Measurements from ENCODE around the gene FGF12.

DNA sequence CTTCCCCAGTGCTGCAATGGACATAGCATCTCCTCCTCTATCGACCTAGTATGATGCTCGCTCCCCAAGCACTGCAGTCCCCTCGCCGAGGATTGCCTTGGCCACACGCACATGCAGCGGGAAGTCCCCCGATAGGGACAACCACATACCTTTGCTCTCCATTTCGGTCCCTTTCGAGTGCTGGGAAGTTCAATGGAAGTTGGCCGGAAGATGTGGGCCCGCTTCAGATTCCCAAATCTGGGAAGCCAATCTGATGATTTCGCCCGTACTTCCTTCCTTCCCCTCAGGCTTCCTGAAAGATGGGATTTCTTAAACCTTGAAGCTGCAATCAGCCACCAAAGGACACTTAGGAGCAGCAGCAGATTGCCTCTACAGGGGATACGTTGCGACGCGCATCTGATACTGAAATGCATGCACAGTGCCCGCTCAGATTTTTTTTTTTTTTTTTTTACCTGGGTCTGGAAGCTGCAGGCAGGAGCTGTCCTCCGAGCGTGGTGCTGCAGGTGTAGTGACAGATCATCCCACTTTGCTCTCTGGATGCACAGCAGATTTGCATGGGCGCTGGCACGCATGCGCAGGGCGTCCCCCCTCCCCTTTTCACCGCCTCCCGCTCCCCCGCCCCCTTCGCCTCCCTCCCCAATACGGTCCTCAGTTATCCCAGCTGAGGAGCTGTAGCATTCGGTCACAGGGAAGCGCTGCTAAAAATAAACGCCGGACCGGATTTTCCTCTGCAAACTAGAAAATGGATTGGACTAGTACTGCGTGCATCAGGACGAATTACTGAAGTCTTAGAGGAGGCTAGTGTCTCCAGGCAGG is at the start of gene FGF12:
- TF ChIP-seq, protein P1, sequence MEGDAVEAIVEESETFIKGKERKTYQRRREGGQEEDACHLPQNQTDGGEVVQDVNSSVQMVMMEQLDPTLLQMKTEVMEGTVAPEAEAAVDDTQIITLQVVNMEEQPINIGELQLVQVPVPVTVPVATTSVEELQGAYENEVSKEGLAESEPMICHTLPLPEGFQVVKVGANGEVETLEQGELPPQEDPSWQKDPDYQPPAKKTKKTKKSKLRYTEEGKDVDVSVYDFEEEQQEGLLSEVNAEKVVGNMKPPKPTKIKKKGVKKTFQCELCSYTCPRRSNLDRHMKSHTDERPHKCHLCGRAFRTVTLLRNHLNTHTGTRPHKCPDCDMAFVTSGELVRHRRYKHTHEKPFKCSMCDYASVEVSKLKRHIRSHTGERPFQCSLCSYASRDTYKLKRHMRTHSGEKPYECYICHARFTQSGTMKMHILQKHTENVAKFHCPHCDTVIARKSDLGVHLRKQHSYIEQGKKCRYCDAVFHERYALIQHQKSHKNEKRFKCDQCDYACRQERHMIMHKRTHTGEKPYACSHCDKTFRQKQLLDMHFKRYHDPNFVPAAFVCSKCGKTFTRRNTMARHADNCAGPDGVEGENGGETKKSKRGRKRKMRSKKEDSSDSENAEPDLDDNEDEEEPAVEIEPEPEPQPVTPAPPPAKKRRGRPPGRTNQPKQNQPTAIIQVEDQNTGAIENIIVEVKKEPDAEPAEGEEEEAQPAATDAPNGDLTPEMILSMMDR (IDR thresholded peaks at IDR 0.05), result no peak
- no peak for TF ChIP-seq POLR2A (IDR thresholded peaks at IDR 0.05)
